Endodermal cell (in vitro differentiated cells): ENCODE results near the gene COL1A1. TPM values are rescaled to one million over a fixed set of nuclear protein-coding genes. Genes with fewer than 3 reads are reported as not detected.

Source experiments
- DNase-seq: peaks from one replicate; pipeline ENCODE4 v3.0.0-alpha.2; 2017
- H3K27ac ChIP-seq: 2 replicates; pipeline ENCODE4 v1.5.1; 2013; ENCODE audit warnings: mild to moderate bottlenecking, low read depth, low read length, moderate library complexity
- H3K27me3 ChIP-seq: 2 replicates; pipeline ENCODE4 v1.6.1; 2013; ENCODE audit warnings: mild to moderate bottlenecking, low read length, moderate library complexity; ENCODE audit not compliant: insufficient read depth, control insufficient read depth, poor library complexity, severe bottlenecking
- H3K36me3 ChIP-seq: 2 replicates; pipeline ENCODE4 v1.7.0; 2013; ENCODE audit warnings: mild to moderate bottlenecking, low read length, moderate library complexity; ENCODE audit not compliant: control insufficient read depth, insufficient read depth
- H3K4me1 ChIP-seq: one replicate; pipeline ENCODE4 v1.7.0; 2013; ENCODE audit warnings: low read length; ENCODE audit not compliant: control insufficient read depth, insufficient read depth
- H3K4me3 ChIP-seq: 2 replicates; pipeline ENCODE4 v1.5.1; 2013; ENCODE audit warnings: mild to moderate bottlenecking, low read length, moderate library complexity
- H3K9ac ChIP-seq: 2 replicates; pipeline ENCODE4 v1.6.1; 2013; ENCODE audit warnings: mild to moderate bottlenecking, low read length, moderate library complexity; ENCODE audit not compliant: poor library complexity, severe bottlenecking; ENCODE audit errors: extremely low read depth
- H3K9me3 ChIP-seq: 2 replicates; pipeline ENCODE4 v1.6.1; 2013; ENCODE audit warnings: mild to moderate bottlenecking, low read length, moderate library complexity; ENCODE audit not compliant: control insufficient read depth
- H3K27ac Mint-ChIP-seq: 2 replicates; pipeline ENCODE4 v1.8.0; 2020; ENCODE audit warnings: mixed read lengths
- H3K27me3 Mint-ChIP-seq: 2 replicates; pipeline ENCODE4 v1.8.0; 2021; ENCODE audit warnings: mild to moderate bottlenecking, mixed read lengths; ENCODE audit not compliant: insufficient read depth
- H3K36me3 Mint-ChIP-seq: 2 replicates; pipeline ENCODE4 v1.8.0; 2020; ENCODE audit warnings: low read depth, mixed read lengths
- H3K4me1 Mint-ChIP-seq: 2 replicates; pipeline ENCODE4 v1.8.0; 2020; ENCODE audit warnings: mixed read lengths
- H3K4me3 Mint-ChIP-seq: 2 replicates; pipeline ENCODE4 v1.8.0; 2020; ENCODE audit warnings: mild to moderate bottlenecking, moderate library complexity, mixed read lengths
- H3K9me3 Mint-ChIP-seq: 2 replicates; pipeline ENCODE4 v1.8.0; 2020; ENCODE audit warnings: mild to moderate bottlenecking, mixed read lengths
- CTCF ChIP-seq: fragments of 200-600 bp; sonication (generic); conservative IDR thresholded peaks from 2 replicates; pipeline ENCODE4 v1.5.0; 2021; ENCODE audit warnings: antibody characterized with exemption, mild to moderate bottlenecking
- WGBS, 2 experiments: methylation state at CpG; one replicate each; pipeline versions ENCODE4 v1.1.5 to v1.1.7; 2013; ENCODE audit warnings: missing lambda C conversion rate in 2 of 2, mixed read lengths in 1 of 2; ENCODE audit not compliant: insufficient coverage in 1 of 2, insufficient read length in 1 of 2; 5-methylcytosine and 5-hydroxymethylcytosine counted together
- total RNA-seq, 2 donors: library from RNA; stranded (reverse); fragmentation: NEBNext Ultra II Directional in 1 of 2; extraction: Animal tissue kit (Norgen Biotek cat#: 25700) in 1 of 2; gene quantifications; 2 replicates in 1 of 2; 3 replicates in 1 of 2; pipeline ENCODE4 v1.2.1, GENCODE V29; 2021

COL1A1 gene
- total RNA-seq, 2 donors from 2014 or later: 62.2 to 85.6 TPM

- Histone ChIP-seq H3K9me3 (no peaks in the 10 kb centered on the region), H3K4me3 (no peak overlapping the region), H3K27ac (no peak overlapping the region), H3K4me1 (peaks cover 3% of the 10 kb centered on the region), H3K27me3 (no peaks in the 10 kb centered on the region), H3K9ac (no peak overlapping the region), H3K36me3 (no peaks in the 10 kb centered on the region)
- Mint-ChIP-seq H3K9me3 (no peaks in the 10 kb centered on the region), H3K27me3 (no peaks in the 10 kb centered on the region), H3K4me1 (peaks cover 26% of the 10 kb centered on the region), H3K27ac (no peak overlapping the region), H3K4me3 (no peak overlapping the region), H3K36me3 (peaks cover 5% of the 10 kb centered on the region)
- WGBS, 2 experiments: 78% methylated on average over 11 of the region's 12 CpGs; no CpG with 5 or more reads in 1 of the 2 experiments
- no peak for DNase-seq
- TF ChIP-seq CTCF: no peak
Observed at GRCh38 chr17:50180620-50181019, 20.8 kb downstream of the COL1A1 start.

- no peak overlapping the region for H3K9ac ChIP-seq
- no peak for DNase-seq
- Mint-ChIP-seq H3K27ac (peak overlapping the region; percentile 14), H3K9me3 (no peaks in the 10 kb centered on the region), H3K4me3 (no peak overlapping the region), H3K36me3 (peaks cover under 1% of the 10 kb centered on the region), H3K27me3 (no peaks in the 10 kb centered on the region), H3K4me1 (peaks cover 26% of the 10 kb centered on the region)
- WGBS, 2 experiments: 81% methylated on average over 4 of the region's 4 CpGs; no CpG with 5 or more reads in 1 of the 2 experiments
- H3K27me3 ChIP-seq: no peaks in the 10 kb centered on the region
- no peak overlapping the region for H3K4me3 ChIP-seq
- peaks cover 3% of the 10 kb centered on the region for H3K4me1 ChIP-seq
- H3K9me3 ChIP-seq: no peaks in the 10 kb centered on the region
- no peak overlapping the region for H3K27ac ChIP-seq
- H3K36me3 ChIP-seq: no peaks in the 10 kb centered on the region
- no peak for TF ChIP-seq CTCF
Observed at GRCh38 chr17:50180111-50180510, 21.3 kb downstream of the COL1A1 start.

GRCh38 chr17:50177983-50178834, 23.2 kb downstream of the COL1A1 start:
- no peaks in the 10 kb centered on the region for H3K9me3 Mint-ChIP-seq
- Histone ChIP-seq H3K9me3 (no peaks in the 10 kb centered on the region), H3K27me3 (no peaks in the 10 kb centered on the region), H3K36me3 (no peaks in the 10 kb centered on the region), H3K27ac (peak overlapping the region; percentile 71), H3K4me1 (peaks cover 3% of the 10 kb centered on the region), H3K4me3 (no peak overlapping the region), H3K9ac (no peak overlapping the region)
- peak; percentile 71 for TF ChIP-seq CTCF
- WGBS, 2 experiments: 18 to 20% methylated on average over 15 to 22 of the region's 22 CpGs
- no peaks in the 10 kb centered on the region for H3K36me3 Mint-ChIP-seq
- peak overlapping the region; percentile 98 for H3K27ac Mint-ChIP-seq
- H3K4me1 Mint-ChIP-seq: peaks cover 15% of the 10 kb centered on the region
- peak; percentile 95 for DNase-seq
- no peaks in the 10 kb centered on the region for H3K27me3 Mint-ChIP-seq
- H3K4me3 Mint-ChIP-seq: peak overlapping the region; percentile 48
